IPS DF 6.9 (cell line): ENCODE measurements around the gene SEC63.
A peak's percentile ranks its signal among the peaks of the same experiment; 100 is the strongest.
"Not testable (repeated sequence)": the region's sequence is repeated elsewhere in the genome, so short reads cannot be mapped to it uniquely, and the experiment has no call there.

ENCODE experiments used
- DNase-seq: peaks from one replicate; pipeline ENCODE4 v3.0.0-alpha.2; 2013; ENCODE audit warnings: low read depth, low spot score
- H3K27ac ChIP-seq: one replicate; pipeline ENCODE4 v1.5.1; 2013; ENCODE audit warnings: low read length, control low read depth
- H3K27me3 ChIP-seq: 2 replicates; pipeline ENCODE4 v1.6.1; 2013; ENCODE audit warnings: mild to moderate bottlenecking, low read length; ENCODE audit not compliant: control insufficient read depth, insufficient read depth
- H3K36me3 ChIP-seq: 2 replicates; pipeline ENCODE4 v1.6.1; 2013; ENCODE audit warnings: low read length; ENCODE audit not compliant: control insufficient read depth, insufficient read depth
- H3K4me1 ChIP-seq: 2 replicates; pipeline ENCODE4 v1.6.1; 2013; ENCODE audit warnings: low read length; ENCODE audit not compliant: control insufficient read depth, insufficient read depth
- H3K4me3 ChIP-seq: 2 replicates; pipeline ENCODE4 v1.5.1; 2013; ENCODE audit warnings: mild to moderate bottlenecking, low read length
- H3K9me3 ChIP-seq: 2 replicates; pipeline ENCODE4 v1.6.1; 2013; ENCODE audit warnings: low read length, inconsistent platforms; ENCODE audit not compliant: control insufficient read depth, insufficient read depth
- WGBS: extraction: QIAGEN DNeasy Blood & Tissue Kit; methylation state at CpG from one replicate; pipeline ENCODE4 v1.1.7; 2013; ENCODE audit warnings: mixed read lengths, missing lambda C conversion rate; ENCODE audit not compliant: insufficient read length, insufficient coverage; 5-methylcytosine and 5-hydroxymethylcytosine counted together

SEC63 gene

GRCh38 chr6:107932580-107932979 is 25.4 kb downstream of the SEC63 start:
- no peak overlapping the region for H3K27ac ChIP-seq
- H3K4me1 ChIP-seq: no peaks in the 10 kb centered on the region
- H3K36me3 ChIP-seq: no peaks in the 10 kb centered on the region
- H3K9me3 ChIP-seq: no peaks in the 10 kb centered on the region; the same call in 1 of the 2 replicates
- no peak overlapping the region for H3K4me3 ChIP-seq
- WGBS: no CpG with 5 or more reads among the region's 3 CpGs
- H3K27me3 ChIP-seq: no peaks in the 10 kb centered on the region
- no peak for DNase-seq

GRCh38 chr6:107931894-107932293 is 26.1 kb downstream of the SEC63 start:
- no CpG with 5 or more reads among the region's 3 CpGs for WGBS
- Histone ChIP-seq H3K27ac (no peak overlapping the region), H3K4me3 (no peak overlapping the region), H3K4me1 (no peaks in the 10 kb centered on the region), H3K9me3 (no peaks in the 10 kb centered on the region; the same call in 1 of the 2 replicates), H3K27me3 (no peaks in the 10 kb centered on the region), H3K36me3 (no peaks in the 10 kb centered on the region)
- no peak for DNase-seq

GRCh38 chr6:107928984-107929383 is 29.0 kb downstream of the SEC63 start:
- Histone ChIP-seq H3K27ac (no peak overlapping the region), H3K36me3 (no peaks in the 10 kb centered on the region), H3K27me3 (no peaks in the 10 kb centered on the region), H3K4me1 (no peaks in the 10 kb centered on the region), H3K9me3 (no peaks in the 10 kb centered on the region; the same call in 1 of the 2 replicates), H3K4me3 (no peak overlapping the region)
- 100% methylated on average over 1 of the region's 2 CpGs for WGBS
- no peak for DNase-seq

GRCh38 chr6:107926697-107927544 is 31.1 kb downstream of the SEC63 start:
- not testable (repeated sequence) for H3K9me3 ChIP-seq, H3K36me3 ChIP-seq, H3K27ac ChIP-seq, DNase-seq, H3K27me3 ChIP-seq, H3K4me3 ChIP-seq, H3K4me1 ChIP-seq
- WGBS: no CpG with 5 or more reads among the region's 10 CpGs

- H3K4me3 ChIP-seq: no peak overlapping the region
- H3K27ac ChIP-seq: no peak overlapping the region
- no CpG with 5 or more reads among the region's 9 CpGs for WGBS
- no peaks in the 10 kb centered on the region for H3K4me1 ChIP-seq
- H3K36me3 ChIP-seq: peaks cover 30% of the 10 kb centered on the region
- H3K27me3 ChIP-seq: no peaks in the 10 kb centered on the region
- peaks cover 17% of the 10 kb centered on the region for H3K9me3 ChIP-seq
- peak; percentile 39 for DNase-seq
Measured at GRCh38 chr6:107917451-107918375, 40.3 kb downstream of the SEC63 start.

- peaks cover 17% of the 10 kb centered on the region for H3K9me3 ChIP-seq
- peaks cover 30% of the 10 kb centered on the region for H3K36me3 ChIP-seq
- H3K4me3 ChIP-seq, DNase-seq, H3K4me1 ChIP-seq, H3K27me3 ChIP-seq, H3K27ac ChIP-seq: not testable (repeated sequence)
- no CpG with 5 or more reads among the region's 6 CpGs for WGBS
Measured at GRCh38 chr6:107916961-107917360, 41.0 kb downstream of the SEC63 start.

GRCh38 chr6:107911692-107912091 is 46.3 kb downstream of the SEC63 start:
- H3K36me3 ChIP-seq: peaks cover 9% of the 10 kb centered on the region; the same call in 1 of the 2 replicates
- H3K4me3 ChIP-seq: no peak overlapping the region
- H3K27me3 ChIP-seq: no peaks in the 10 kb centered on the region
- no CpG with 5 or more reads among the region's 1 CpG for WGBS
- no peaks in the 10 kb centered on the region for H3K4me1 ChIP-seq
- no peak for DNase-seq
- no peak overlapping the region for H3K27ac ChIP-seq
- H3K9me3 ChIP-seq: peaks cover 3% of the 10 kb centered on the region

GRCh38 chr6:107894809-107895396 is 63.1 kb downstream of the SEC63 start:
- Histone ChIP-seq H3K4me3 (no peak overlapping the region), H3K36me3 (no peaks in the 10 kb centered on the region; the same call in 1 of the 2 replicates), H3K27ac (no peak overlapping the region), H3K27me3 (no peaks in the 10 kb centered on the region), H3K9me3 (no peaks in the 10 kb centered on the region), H3K4me1 (no peaks in the 10 kb centered on the region)
- no peak for DNase-seq

GRCh38 chr6:107890431-107890830 is 67.6 kb downstream of the SEC63 start:
- not testable (repeated sequence) for H3K27me3 ChIP-seq, DNase-seq, H3K27ac ChIP-seq, H3K9me3 ChIP-seq, H3K4me1 ChIP-seq, H3K4me3 ChIP-seq, H3K36me3 ChIP-seq
- WGBS: no CpG with 5 or more reads among the region's 4 CpGs

GRCh38 chr6:107885950-107886349 is 72.1 kb downstream of the SEC63 start:
- not testable (repeated sequence) for DNase-seq, H3K9me3 ChIP-seq, H3K27me3 ChIP-seq, H3K4me1 ChIP-seq, H3K4me3 ChIP-seq, H3K36me3 ChIP-seq, H3K27ac ChIP-seq
- WGBS: no CpG with 5 or more reads among the region's 5 CpGs
